KMS-11 (cell line): ENCODE data around the gene BTBD19.
"Not testable (repeated sequence)": the region's sequence is repeated elsewhere in the genome, so short reads cannot be mapped to it uniquely, and the experiment has no call there.

Experiments used
- H2AFZ ChIP-seq: fragments of 200-600 bp; sonication (generic); 2 replicates; pipeline ENCODE4 v1.6.1; 2016; ENCODE audit warnings: antibody characterized with exemption, mixed run types, low read depth
- H3K27ac ChIP-seq: fragments of 200-600 bp; sonication (generic); 2 replicates; pipeline ENCODE4 v1.6.1; 2016; ENCODE audit warnings: mild to moderate bottlenecking, mixed run types
- H3K27me3 ChIP-seq: fragments of 200-600 bp; sonication (generic); 2 replicates; pipeline ENCODE4 v1.6.1; 2017; ENCODE audit warnings: mild to moderate bottlenecking, low read depth, mixed run types, moderate library complexity; ENCODE audit not compliant: insufficient read depth
- H3K36me3 ChIP-seq: fragments of 200-600 bp; sonication (generic); 2 replicates; pipeline ENCODE4 v1.6.1; 2017; ENCODE audit warnings: mild to moderate bottlenecking, mixed run types; ENCODE audit not compliant: insufficient read depth
- H3K4me1 ChIP-seq: fragments of 200-600 bp; sonication (generic); 2 replicates; pipeline ENCODE4 v1.6.1; 2016; ENCODE audit warnings: mild to moderate bottlenecking, low read depth, mixed run types; ENCODE audit not compliant: poor library complexity, severe bottlenecking
- H3K4me2 ChIP-seq: fragments of 200-600 bp; sonication (generic); 2 replicates; pipeline ENCODE4 v1.7.0; 2016; ENCODE audit warnings: mild to moderate bottlenecking, mixed run types
- H3K4me3 ChIP-seq: fragments of 200-600 bp; sonication (generic); IDR thresholded peaks from 2 replicates; pipeline ENCODE4 v1.6.1; 2017; ENCODE audit warnings: low read depth, low read length, mixed read lengths; ENCODE audit not compliant: insufficient read depth
- H3K79me2 ChIP-seq: fragments of 200-600 bp; sonication (generic); 2 replicates; pipeline ENCODE4 v1.6.1; 2016; ENCODE audit warnings: low read depth, mixed run types; ENCODE audit not compliant: insufficient read depth
- H3K9ac ChIP-seq: fragments of 200-600 bp; sonication (generic); 2 replicates; pipeline ENCODE4 v1.6.1; 2016; ENCODE audit warnings: mild to moderate bottlenecking, mixed run types
- H4K20me1 ChIP-seq: fragments of 200-600 bp; sonication (generic); 2 replicates; pipeline ENCODE4 v1.6.1; 2016; ENCODE audit warnings: mild to moderate bottlenecking, mixed run types; ENCODE audit not compliant: insufficient read depth
- TF ChIP-seq, protein P1 (sequence below): fragments of 200-600 bp; sonication (generic); conservative IDR thresholded peaks from 2 replicates; pipeline ENCODE4 v1.6.1; 2017; ENCODE audit warnings: low read depth, mild to moderate bottlenecking, antibody characterized with exemption, low read length, moderate library complexity, mixed read lengths

BTBD19 gene

GRCh38 chr1:44792736-44793502 lies 15.4 kb upstream of the BTBD19 start:
- no peaks in the 10 kb centered on the region for H3K4me1 ChIP-seq

GRCh38 chr1:44797886-44798285 lies 10.4 kb upstream of the BTBD19 start:
- H3K79me2 ChIP-seq, H3K36me3 ChIP-seq, H3K4me3 ChIP-seq, H3K27ac ChIP-seq, H3K9ac ChIP-seq, H3K27me3 ChIP-seq, H3K4me2 ChIP-seq, H4K20me1 ChIP-seq: not testable (repeated sequence)
- H3K4me1 ChIP-seq = peaks cover 21% of the 10 kb centered on the region
- peak overlapping the region; percentile 92; the same call in 1 of the 2 replicates for H2AFZ ChIP-seq

More at GRCh38 chr1:44792736-44793502, 15.4 kb upstream of the BTBD19 start:
- H3K4me2 ChIP-seq = no peak overlapping the region
- no peak overlapping the region for H3K4me3 ChIP-seq
- H3K79me2 ChIP-seq = no peaks in the 10 kb centered on the region
- H4K20me1 ChIP-seq = no peaks in the 10 kb centered on the region
- no peak overlapping the region for H2AFZ ChIP-seq
- no peaks in the 10 kb centered on the region for H3K27me3 ChIP-seq
- no peaks in the 10 kb centered on the region for H3K36me3 ChIP-seq
- TF ChIP-seq, protein P1, sequence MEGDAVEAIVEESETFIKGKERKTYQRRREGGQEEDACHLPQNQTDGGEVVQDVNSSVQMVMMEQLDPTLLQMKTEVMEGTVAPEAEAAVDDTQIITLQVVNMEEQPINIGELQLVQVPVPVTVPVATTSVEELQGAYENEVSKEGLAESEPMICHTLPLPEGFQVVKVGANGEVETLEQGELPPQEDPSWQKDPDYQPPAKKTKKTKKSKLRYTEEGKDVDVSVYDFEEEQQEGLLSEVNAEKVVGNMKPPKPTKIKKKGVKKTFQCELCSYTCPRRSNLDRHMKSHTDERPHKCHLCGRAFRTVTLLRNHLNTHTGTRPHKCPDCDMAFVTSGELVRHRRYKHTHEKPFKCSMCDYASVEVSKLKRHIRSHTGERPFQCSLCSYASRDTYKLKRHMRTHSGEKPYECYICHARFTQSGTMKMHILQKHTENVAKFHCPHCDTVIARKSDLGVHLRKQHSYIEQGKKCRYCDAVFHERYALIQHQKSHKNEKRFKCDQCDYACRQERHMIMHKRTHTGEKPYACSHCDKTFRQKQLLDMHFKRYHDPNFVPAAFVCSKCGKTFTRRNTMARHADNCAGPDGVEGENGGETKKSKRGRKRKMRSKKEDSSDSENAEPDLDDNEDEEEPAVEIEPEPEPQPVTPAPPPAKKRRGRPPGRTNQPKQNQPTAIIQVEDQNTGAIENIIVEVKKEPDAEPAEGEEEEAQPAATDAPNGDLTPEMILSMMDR = no peak
- no peak overlapping the region for H3K27ac ChIP-seq
- no peak overlapping the region for H3K9ac ChIP-seq

DNA sequence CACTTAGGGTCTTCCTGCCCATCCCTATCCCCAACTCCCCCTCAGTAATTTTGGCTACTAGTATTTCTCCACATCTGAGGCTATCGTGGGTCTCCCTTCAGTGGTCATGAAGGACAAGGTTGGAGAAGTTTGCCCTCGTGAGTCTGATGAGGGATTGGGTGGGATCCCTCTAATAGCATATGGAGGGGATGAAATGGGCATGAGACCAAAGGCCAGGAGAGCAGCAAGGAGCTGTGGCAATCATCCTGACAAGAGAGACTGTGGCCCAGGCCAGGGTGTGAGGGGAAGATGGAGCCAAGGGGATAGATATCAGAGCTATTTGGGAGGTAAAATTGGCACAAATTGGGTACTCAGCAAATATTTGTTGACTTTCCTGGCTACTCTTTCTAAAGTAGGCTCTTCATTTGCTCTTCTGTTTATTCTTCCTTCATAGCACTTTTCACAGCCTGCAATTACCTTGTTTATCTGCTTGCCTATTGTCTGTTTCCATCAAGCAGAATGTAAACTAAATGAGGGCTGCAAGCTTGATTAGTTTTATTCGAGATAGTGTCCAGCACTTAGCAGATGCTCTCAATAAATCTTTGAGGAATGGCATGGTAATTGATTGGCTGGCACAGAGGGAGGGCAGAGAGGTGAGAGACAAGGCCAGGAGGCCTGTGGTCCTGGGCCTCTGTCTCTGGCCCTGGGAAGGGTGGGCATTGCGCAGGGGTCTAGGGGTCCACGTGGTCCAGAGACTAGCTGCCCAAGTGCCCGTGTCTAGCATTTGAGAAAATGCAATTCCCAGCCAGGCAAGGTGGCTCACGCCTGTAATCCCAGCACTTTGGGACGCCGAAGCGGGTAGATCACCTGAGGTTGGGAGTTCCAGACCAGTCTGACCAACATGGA lies 9.6 kb upstream of the BTBD19 start:
- H3K4me3 ChIP-seq = no peak overlapping the region
- H3K27ac ChIP-seq = peak overlapping the region; percentile 56
- no peaks in the 10 kb centered on the region for H4K20me1 ChIP-seq
- H3K4me1 ChIP-seq = peaks cover 21% of the 10 kb centered on the region
- peak overlapping the region; percentile 31; the same call in 1 of the 2 replicates for H3K4me2 ChIP-seq
- no peaks in the 10 kb centered on the region for H3K27me3 ChIP-seq
- H3K9ac ChIP-seq = peak overlapping the region; percentile 91; the same call in 1 of the 2 replicates
- TF ChIP-seq, protein P1 = no peak
- H3K79me2 ChIP-seq = peaks cover 12% of the 10 kb centered on the region
- no peaks in the 10 kb centered on the region for H3K36me3 ChIP-seq
- H2AFZ ChIP-seq = peak overlapping the region; percentile 92

GRCh38 chr1:44799770-44800584 lies 8.3 kb upstream of the BTBD19 start, which contains the start of gene PLK3:
Gene PLK3 (plus strand): TSS chr1:44800377. CDS start chr1:44800464, 87 bp downstream.
- Histone ChIP-seq H3K36me3 (no peaks in the 10 kb centered on the region), H2AFZ (peak within 1 kb of the TSS; percentile 92), H3K27me3 (no peaks in the 10 kb centered on the region), H3K27ac (peak within 1 kb of the TSS; percentile 56), H3K79me2 (peaks cover 12% of the 10 kb centered on the region), H3K4me1 (peaks cover 21% of the 10 kb centered on the region), H4K20me1 (no peaks in the 10 kb centered on the region), H3K4me3 (peak within 1 kb of the TSS; percentile 27), H3K4me2 (peak within 1 kb of the TSS; percentile 86), H3K9ac (peak within 1 kb of the TSS; percentile 91)
- TF ChIP-seq, protein P1 = peak; percentile 74
